Measurements from ENCODE around the gene PLXDC1.

GRCh38 chr17:39014044-39014794 is 137.2 kb downstream of the PLXDC1 start:
- no peak for TF ChIP-seq POLR2AphosphoS5 (IDR thresholded peaks at IDR 0.05)
- TF ChIP-seq, protein P1, sequence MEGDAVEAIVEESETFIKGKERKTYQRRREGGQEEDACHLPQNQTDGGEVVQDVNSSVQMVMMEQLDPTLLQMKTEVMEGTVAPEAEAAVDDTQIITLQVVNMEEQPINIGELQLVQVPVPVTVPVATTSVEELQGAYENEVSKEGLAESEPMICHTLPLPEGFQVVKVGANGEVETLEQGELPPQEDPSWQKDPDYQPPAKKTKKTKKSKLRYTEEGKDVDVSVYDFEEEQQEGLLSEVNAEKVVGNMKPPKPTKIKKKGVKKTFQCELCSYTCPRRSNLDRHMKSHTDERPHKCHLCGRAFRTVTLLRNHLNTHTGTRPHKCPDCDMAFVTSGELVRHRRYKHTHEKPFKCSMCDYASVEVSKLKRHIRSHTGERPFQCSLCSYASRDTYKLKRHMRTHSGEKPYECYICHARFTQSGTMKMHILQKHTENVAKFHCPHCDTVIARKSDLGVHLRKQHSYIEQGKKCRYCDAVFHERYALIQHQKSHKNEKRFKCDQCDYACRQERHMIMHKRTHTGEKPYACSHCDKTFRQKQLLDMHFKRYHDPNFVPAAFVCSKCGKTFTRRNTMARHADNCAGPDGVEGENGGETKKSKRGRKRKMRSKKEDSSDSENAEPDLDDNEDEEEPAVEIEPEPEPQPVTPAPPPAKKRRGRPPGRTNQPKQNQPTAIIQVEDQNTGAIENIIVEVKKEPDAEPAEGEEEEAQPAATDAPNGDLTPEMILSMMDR (IDR thresholded peaks at IDR 0.05): no peak
